ENCODE results near the gene CLEC18B. TPM values are rescaled to one million over a fixed set of nuclear protein-coding genes. Genes with fewer than 3 reads are reported as not detected.
"Not testable (repeated sequence)": the region's sequence is repeated elsewhere in the genome, so short reads cannot be mapped to it uniquely, and the experiment has no call there.

The CLEC18B gene
- total and polyA plus RNA-seq, 12 donors, result 0.29 to 0.77 (median 0.44) TPM; not detected in 5

DNA sequence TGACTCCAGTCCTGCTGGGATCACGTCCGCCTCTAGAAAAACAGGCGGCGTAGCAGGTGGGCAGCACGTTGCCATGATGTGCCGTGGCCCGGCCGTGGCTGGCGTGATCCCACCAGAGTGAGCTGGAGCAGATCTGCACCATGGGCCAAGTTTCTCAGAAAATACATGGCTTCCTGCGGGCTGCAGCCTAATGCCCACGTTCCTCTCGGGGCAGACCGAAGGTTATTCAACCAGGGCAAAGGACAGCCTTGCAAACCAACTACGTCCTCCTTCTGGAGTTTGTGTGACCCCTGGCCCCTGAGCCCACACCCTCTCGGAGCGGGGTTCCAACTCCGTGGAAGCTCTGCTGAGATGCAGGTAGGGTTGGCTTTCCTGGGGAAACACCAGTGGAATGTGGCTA is 808 bp upstream of the CLEC18B start:
- H3K9me3 ChIP-seq; DNase-seq; H3K4me1 ChIP-seq; H3K27me3 ChIP-seq; intact Hi-C loops (cut with DNase I); H3K36me3 ChIP-seq; ATAC-seq; H3K27ac ChIP-seq; H3K4me3 ChIP-seq: not testable (repeated sequence)
- whole genome bisulfite sequencing, 2 donors, result 92 to 98% methylated on average over 5 to 6 of the region's 17 CpGs

DNA sequence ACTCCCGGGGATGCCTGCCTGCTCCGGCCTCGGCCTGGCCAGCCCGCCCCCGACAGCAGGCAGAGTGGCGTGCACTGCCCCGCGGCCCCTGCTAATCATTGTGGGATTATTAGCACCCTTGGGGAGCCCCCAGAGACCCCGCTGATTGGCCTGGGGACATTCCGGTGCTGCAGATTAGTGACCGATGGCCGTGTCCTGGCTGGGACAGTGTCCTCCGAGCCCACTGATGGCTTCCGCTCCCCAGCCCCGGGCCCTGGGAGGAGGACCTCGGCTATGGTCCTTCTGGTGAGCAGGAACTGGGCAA is 156 bp upstream of the CLEC18B start:
- H3K36me3 ChIP-seq; H3K27ac ChIP-seq; DNase-seq; intact Hi-C loops (cut with DNase I); H3K27me3 ChIP-seq; ATAC-seq; H3K4me3 ChIP-seq; H3K4me1 ChIP-seq; H3K9me3 ChIP-seq: not testable (repeated sequence)
- WGBS, 2 donors, result 68 to 86% methylated on average over 7 to 9 of the region's 16 CpGs

DNA sequence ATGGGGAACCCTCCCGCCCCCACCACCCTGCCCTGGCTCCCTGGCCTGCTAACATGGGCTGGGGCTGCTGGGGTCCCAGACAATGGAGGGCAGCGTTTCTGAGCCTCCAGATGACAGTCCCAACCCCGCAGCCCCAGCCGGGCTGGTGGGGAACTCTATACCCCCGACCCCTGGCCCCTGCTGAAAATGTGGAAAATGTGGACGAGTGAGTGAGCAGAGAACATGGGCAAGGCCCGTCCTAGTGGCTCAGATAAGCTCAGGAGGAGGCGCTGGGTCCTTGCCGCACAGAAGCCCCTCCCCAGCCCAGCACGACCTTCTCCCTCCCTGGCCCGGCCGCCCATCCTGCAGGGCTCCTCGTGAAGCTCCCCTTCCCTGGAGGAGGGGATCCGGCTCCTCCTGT is 1.5 kb downstream of the CLEC18B start:
- WGBS, 2 donors, result 68 to 72% methylated on average over 8 of the region's 14 CpGs
- H3K4me3 ChIP-seq; DNase-seq; H3K4me1 ChIP-seq; H3K36me3 ChIP-seq; H3K27ac ChIP-seq; intact Hi-C loops (cut with DNase I); H3K27me3 ChIP-seq; H3K9me3 ChIP-seq: not testable (repeated sequence)
- ATAC-seq, result peak in 3 of 8 donors; percentile 7 to 12 (median 9)

DNA sequence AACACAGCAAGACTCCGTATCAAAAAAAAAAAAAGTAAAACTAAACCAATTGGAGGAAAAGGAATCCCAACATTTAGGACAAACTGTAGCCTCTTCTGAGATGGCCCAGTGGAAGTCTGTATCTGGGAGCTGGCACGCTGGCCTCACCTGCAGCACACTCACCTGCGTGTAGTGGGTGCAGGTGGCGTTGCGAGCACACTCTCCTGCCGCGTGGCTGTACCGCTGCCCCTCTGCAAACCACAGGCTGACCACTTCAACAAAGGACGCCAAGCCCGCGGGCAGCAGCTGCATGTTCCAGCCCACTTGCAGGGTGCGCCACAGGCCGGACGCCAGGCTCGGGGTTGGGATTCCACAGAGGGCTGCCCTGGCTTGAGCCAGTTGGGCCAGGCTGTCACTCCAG is 3.4 kb downstream of the CLEC18B start:
- H3K27ac ChIP-seq; H3K27me3 ChIP-seq; intact Hi-C loops (cut with DNase I); ATAC-seq; H3K36me3 ChIP-seq; H3K9me3 ChIP-seq; DNase-seq; H3K4me3 ChIP-seq; H3K4me1 ChIP-seq: not testable (repeated sequence)
- WGBS, 2 donors, result 96 to 100% methylated on average over 2 to 12 of the region's 15 CpGs

DNA sequence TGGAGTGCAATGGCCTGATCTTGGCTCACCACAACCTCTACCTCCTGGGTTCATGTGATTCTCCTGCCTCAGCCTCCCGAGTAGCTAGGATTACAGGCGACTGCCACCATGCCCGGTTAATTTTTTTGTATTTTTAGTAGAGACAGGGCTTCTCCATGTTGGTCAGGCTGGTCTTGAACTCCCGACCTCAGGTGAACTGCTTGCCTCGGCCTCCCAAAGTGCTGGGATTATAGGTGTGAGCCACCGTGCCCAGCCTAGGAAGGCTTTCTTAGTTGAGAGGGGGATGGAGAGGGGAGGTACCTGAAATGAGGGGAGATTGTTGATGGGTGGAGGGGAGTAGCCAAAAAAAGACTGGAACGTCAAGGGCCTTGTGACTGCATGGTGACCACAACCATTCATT is 7.4 kb downstream of the CLEC18B start:
- H3K36me3 ChIP-seq; DNase-seq; ATAC-seq; H3K4me1 ChIP-seq; intact Hi-C loops (cut with DNase I); H3K27ac ChIP-seq; H3K27me3 ChIP-seq; H3K4me3 ChIP-seq; H3K9me3 ChIP-seq: not testable (repeated sequence)
- WGBS, 2 donors, result 78 to 87% methylated on average over 7 of the region's 7 CpGs

DNA sequence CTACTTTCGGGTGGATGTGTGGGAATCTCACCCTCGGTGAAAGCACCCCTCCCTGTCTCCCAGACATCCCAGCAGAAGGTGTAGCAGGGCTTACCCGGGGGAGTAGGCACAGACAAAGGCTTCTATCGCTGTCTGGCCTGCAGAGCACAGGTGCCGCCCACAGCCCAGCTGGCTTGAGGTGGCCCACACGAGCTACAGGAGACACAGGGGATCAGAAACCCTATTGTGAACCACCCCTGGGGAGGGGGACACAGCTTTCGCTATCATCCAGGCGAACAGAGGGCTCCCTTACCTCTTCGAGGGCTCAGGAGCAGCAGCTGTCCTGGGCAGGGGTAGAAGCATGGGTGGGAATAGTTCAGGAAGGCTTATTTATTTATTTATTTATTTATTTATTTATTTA is 7.8 kb downstream of the CLEC18B start:
- H3K27ac ChIP-seq; DNase-seq; H3K4me3 ChIP-seq; intact Hi-C loops (cut with DNase I); H3K9me3 ChIP-seq; H3K4me1 ChIP-seq; H3K27me3 ChIP-seq; ATAC-seq; H3K36me3 ChIP-seq: not testable (repeated sequence)
- WGBS, 2 donors, result 83 to 84% methylated on average over 8 to 9 of the region's 9 CpGs

DNA sequence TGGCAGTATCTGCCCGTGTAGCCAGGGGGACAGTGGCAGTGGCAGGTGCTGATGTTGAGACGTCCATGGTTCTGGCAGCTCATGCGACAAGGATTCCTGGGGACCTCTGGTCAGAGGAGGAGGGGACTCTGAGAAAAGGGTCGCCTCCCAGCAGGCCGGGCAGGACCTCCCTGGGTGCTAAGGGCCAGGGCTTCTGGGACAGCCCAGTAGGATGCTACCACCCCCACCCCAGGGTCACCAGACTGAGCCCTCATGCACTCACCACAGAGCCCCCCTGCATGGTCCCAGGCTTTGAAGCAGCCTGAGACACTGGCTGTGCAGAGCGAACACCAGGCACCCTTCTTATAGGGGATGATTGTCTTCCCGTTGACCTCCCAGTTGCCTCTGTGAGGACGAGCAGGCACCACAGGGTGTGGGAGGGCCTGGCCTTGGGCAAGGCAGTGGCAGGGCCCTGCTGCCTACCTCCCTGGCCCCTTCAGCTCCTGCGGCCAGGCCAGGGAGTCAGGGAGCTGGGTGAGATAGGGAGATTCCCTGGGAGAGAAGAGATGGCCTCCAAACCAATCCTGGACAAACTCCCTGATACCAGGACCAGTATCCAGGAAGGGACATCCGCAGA is 8.4 kb downstream of the CLEC18B start:
- 78 to 80% methylated on average over 6 to 8 of the region's 10 CpGs for WGBS, 2 donors
- DNase-seq; H3K36me3 ChIP-seq; H3K4me1 ChIP-seq; H3K9me3 ChIP-seq; intact Hi-C loops (cut with DNase I); H3K27ac ChIP-seq; H3K4me3 ChIP-seq; H3K27me3 ChIP-seq: not testable (repeated sequence)
- peak in 1 of 8 donors; percentile 5 for ATAC-seq

DNA sequence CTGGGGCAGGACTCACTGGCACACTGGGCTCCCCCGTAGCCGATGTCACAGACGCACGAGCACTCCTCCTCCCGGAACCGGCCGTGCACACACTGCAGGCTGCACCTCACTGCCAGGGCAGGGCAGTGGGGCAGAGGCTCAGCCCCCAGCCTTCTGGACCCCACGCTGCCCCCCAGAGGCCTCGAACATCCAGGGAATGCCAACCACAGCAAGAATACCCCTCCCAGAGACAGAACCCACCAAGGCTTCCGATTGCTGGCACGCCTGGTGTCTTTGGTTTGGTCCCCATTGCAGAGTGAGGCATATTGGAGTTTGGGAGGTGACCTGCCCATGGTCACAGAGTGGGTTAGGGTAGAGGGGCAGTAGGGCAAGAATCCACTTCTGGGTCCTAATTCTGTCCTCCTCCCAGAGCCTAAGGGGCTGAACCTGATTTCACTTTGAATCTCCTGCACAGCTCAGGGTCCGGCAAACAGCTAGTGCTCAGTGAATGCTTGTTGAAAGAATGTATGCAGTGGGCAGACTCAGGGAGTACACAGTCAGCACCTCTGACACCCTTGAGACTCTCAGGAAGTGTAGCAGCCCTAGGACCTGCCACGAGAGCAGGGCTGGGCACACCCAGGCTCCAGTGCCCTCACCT is 9.0 kb downstream of the CLEC18B start:
- not testable (repeated sequence) for ATAC-seq

DNA sequence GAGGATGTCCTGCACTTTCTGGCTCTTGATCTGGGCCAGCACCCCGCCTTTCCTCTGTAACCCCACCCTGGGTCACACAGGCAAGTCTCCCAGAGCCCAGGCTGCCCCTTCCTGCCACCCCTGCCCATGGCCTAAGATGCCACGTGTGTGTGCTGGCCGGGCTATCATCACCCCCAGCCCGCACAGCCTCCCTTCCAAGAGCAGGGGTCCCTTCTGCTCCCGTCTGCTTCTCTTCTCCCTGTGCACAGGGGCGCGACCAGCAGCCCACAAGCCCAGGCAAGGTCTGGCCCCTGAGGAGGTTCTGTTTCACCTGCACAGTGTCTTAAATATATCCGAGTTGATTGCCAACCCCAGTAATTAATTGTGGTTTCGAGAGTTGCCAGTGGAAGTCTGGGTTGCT is 10.3 kb downstream of the CLEC18B start:
- H3K27ac ChIP-seq; H3K27me3 ChIP-seq; intact Hi-C loops (cut with DNase I); H3K36me3 ChIP-seq; H3K4me3 ChIP-seq; H3K4me1 ChIP-seq; ATAC-seq; DNase-seq; H3K9me3 ChIP-seq: not testable (repeated sequence)
- 92 to 95% methylated on average over 8 to 9 of the region's 9 CpGs for WGBS, 2 donors

More for the DNA sequence above, 9.0 kb downstream of the CLEC18B start:
- H3K27ac ChIP-seq; H3K27me3 ChIP-seq; H3K4me3 ChIP-seq; H3K4me1 ChIP-seq; H3K9me3 ChIP-seq; intact Hi-C loops (cut with DNase I); DNase-seq; H3K36me3 ChIP-seq: not testable (repeated sequence)
- WGBS, 2 donors, result 68 to 72% methylated on average over 5 of the region's 13 CpGs

DNA sequence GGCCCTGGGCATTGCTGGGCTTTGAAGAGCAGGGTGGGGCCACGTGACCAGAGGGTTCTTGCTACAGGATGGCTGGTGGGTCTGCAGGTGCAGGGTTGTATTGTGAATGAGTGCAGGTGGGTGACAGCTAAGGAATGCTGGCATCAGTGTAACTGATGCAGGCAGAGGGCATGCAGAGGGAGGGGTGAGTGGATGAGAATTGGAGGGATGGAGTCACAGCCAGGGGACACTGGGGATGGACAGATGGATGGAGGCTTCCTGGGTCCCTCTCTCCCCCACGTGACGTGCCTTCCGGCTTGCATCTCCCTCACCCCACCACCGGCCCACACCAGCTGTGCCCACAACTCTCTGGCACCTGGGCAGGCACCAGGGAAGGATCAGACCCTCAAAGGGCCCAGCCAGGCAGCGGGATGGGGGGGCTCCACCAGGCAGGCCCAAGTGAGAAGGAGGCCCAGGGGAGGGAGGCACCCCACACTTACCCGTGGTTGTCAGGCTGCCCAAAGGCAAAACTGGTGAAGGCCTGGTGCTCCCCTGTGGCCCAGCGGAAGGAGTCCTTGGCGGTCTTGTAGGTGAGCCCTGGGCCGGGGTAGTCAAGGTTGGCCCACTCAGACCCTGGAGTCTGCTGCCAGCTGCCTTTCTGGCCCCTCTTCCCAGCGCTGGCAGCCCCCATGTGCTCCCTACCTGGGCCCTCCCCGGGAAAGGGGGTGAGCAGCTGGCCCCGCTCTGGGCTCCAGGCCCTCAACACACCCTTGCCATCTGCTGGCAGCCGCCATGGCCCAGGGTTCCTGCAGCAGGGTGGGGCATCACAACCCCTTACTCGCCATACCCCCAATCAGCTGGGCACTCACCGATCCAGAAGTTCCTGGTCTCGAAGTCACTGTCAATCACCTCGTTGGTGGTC is 11.0 kb downstream of the CLEC18B start:
- H3K27ac ChIP-seq; H3K36me3 ChIP-seq; H3K27me3 ChIP-seq; ATAC-seq; H3K4me1 ChIP-seq; intact Hi-C loops (cut with DNase I); H3K9me3 ChIP-seq; H3K4me3 ChIP-seq; DNase-seq: not testable (repeated sequence)
- 84 to 90% methylated on average over 8 to 9 of the region's 18 CpGs for WGBS, 2 donors

DNA sequence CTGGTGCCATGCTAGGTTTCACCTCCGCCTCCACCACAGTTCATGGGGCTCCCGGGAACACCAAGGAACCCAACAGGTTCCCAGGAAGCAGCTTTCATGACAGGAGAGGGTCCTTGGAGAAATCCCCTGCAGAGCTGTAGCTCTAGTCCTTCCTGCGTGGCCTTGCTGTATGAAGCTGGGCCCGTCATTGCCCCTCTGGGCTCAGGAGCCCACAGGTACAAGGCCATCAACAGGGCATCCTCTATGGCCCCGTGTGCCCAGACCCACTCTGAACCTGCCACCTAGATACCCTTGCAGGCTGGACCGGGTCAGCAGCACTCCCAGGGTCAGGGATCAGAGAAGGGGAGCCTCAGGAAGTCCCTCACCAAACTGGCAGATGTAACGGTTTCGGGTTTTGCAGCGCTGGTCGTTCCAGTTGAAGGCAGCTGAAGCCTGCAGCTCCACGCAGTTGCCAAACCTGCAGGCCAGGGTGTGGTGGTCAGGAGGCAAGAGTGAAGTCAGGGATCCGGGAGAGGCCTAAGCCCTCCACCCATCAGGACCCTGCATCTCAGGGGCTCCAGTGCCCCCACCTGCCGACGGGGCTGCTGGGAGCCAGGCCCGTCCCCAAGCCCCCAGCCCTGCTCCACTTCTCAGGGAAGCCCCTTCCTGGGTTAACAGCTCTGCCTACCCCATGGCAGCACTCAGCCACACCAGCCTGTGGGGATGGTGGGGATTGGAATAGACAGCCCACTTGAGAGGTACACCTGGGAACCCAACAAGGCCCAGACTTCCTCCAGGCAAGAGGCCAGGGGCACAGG is 11.9 kb downstream of the CLEC18B start:
- H3K27me3 ChIP-seq; intact Hi-C loops (cut with DNase I); ATAC-seq; H3K27ac ChIP-seq; H3K36me3 ChIP-seq; H3K4me3 ChIP-seq; H3K9me3 ChIP-seq; H3K4me1 ChIP-seq; DNase-seq: not testable (repeated sequence)
- 94 to 96% methylated on average over 9 to 13 of the region's 15 CpGs for WGBS, 2 donors

Measured in heart right ventricle (tissue), 16 donors.